ENCODE results near the gene RS1.

The RS1 gene

DNA sequence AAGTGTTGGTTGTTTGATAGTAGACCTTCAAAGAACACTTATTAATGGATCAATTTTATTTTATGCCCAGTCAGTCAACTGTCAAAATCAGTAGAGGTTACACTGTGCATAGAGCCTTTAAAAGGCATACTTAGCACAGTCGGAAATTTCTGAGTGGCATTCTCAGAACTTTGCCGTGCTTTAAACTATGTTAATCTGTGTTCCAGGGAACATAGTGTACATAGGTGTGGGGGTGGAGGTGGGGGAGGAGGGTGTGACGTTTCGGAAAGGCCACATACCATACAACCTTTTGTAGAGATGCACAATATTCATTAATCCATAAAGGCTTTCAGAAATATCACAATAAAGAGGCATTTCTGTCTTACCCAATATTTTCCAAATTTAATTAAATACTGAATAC lies 75.8 kb downstream of the RS1 start:
- no peak for DNase-seq

DNA sequence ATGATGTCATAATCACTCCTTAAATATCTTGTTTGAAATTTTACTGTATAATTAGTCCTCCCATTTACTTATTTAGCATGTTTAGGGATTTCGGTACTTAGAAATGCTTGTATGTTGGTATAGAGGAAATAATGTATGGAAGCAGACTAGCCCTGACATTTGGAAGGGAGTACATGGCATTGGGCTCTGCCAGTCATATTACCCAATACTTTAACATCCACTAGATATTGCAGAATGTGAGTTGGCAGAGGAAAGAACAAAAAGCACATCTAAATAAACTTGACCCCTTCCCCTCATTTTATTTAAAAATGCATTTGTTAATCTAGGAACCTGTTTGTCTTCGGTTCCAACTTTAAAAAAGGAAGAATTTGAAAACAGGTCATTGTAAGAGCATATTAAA lies 77.8 kb downstream of the RS1 start:
- DNase-seq = no peak

DNA sequence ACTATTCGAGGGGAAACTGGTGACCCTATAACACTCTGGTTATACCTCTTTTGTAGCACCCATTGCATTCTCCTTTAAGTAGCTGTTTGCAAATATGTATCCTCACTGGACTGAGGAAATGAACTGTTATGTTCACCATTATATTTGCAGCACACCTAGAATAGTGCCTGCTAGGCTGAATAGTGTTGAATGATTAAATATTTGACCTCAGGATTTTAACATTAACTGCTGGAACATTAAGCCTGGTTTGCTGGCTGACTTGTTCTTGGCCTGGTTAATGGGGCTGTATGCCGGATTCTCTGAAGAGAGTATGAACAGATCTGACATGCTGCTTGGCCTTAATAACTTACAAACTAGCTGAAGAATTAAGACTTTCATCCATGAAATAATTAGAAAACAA lies 80.1 kb downstream of the RS1 start:
- no peak for DNase-seq
